Activated CD4-positive, alpha-beta T cell treated with anti-CD3 and anti-CD28 coated beads, Interleukin-2, amount 10 ng/mL, durations not matched to agents 7 days and 5 days (primary cell): Measurements from ENCODE around the gene ZNF385A. TPM values are rescaled to one million over a fixed set of nuclear protein-coding genes. Genes with fewer than 3 reads are reported as not detected.

Source experiments
- CTCF ChIA-PET: fragments of 350-600 bp; sonication (Branson Sonifier 250); formaldehyde crosslinking; loops from one replicate; lab custom pipeline; 2021; ENCODE audit warnings: antibody characterized with exemption; lab: Charles Lee
- POLR2A ChIA-PET: fragments of 350-600 bp; sonication (Branson Sonifier 250); formaldehyde crosslinking; loops from one replicate; lab custom pipeline; 2021; ENCODE audit warnings: antibody characterized with exemption; lab: Charles Lee
- DNase-seq: peaks from one replicate; pipeline ENCODE4 v3.0.0-alpha.2; 2020
- H3K27ac Mint-ChIP-seq: one replicate; pipeline ENCODE4 v1.8.0; 2021; ENCODE audit warnings: mild to moderate bottlenecking, moderate library complexity, mixed read lengths
- H3K27me3 Mint-ChIP-seq: one replicate; pipeline ENCODE4 v1.8.0; 2021; ENCODE audit warnings: mixed read lengths
- H3K36me3 Mint-ChIP-seq: one replicate; pipeline ENCODE4 v1.8.0; 2021; ENCODE audit warnings: low read depth, mixed read lengths
- H3K4me1 Mint-ChIP-seq: one replicate; pipeline ENCODE4 v1.8.0; 2021; ENCODE audit warnings: mixed read lengths
- H3K4me3 Mint-ChIP-seq: one replicate; pipeline ENCODE4 v1.8.0; 2021; ENCODE audit warnings: mild to moderate bottlenecking, moderate library complexity, mixed read lengths
- H3K9me3 Mint-ChIP-seq: one replicate; pipeline ENCODE4 v1.8.0; 2021; ENCODE audit warnings: mixed read lengths
- total RNA-seq, 2 experiments: library from RNA; stranded (reverse); gene quantifications; one replicate each; pipeline ENCODE4 v1.2.3, GENCODE V29; 2021

The ZNF385A gene
- total RNA-seq, 2 experiments from 2014 or later, result 0.48 to 1.3 TPM

GRCh38 chr12:54388237-54389133 lies 4.0 kb upstream of the ZNF385A start:
- no peak overlapping the region for H3K4me3 Mint-ChIP-seq
- H3K36me3 Mint-ChIP-seq, result peaks cover 11% of the 10 kb centered on the region
- peaks cover 2% of the 10 kb centered on the region for H3K27me3 Mint-ChIP-seq
- H3K9me3 Mint-ChIP-seq, result no peaks in the 10 kb centered on the region
- ChIA-PET POLR2A (no interaction called here), CTCF (interaction anchor here (0.6 to 2.1 kb wide), 5 partner anchors 9 to 174 kb away, joined by 3 to 10 read pairs (median 4); no protein-coding TSS in a partner anchor)
- no peak overlapping the region for H3K27ac Mint-ChIP-seq
- H3K4me1 Mint-ChIP-seq, result peaks cover 20% of the 10 kb centered on the region
- no peak for DNase-seq

DNA sequence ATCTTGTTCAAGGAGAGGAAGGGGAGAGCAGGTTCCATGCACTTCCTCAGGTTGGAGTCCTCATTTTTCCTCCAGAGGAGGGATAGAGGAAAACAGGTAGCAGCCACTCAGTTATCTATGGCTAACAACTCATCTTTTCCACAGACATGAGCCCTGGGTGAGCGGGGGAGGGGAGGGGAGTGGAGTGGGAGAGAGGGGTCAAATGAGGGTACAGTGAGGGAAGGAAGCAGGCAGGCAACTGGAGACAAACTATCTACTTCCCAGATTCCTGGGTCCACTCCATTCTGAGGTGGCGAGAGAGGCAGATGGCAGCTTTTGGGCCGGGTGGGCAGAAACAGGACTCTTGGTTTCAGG lies 2.6 kb upstream of the ZNF385A start:
- H3K4me1 Mint-ChIP-seq, result peaks cover 14% of the 10 kb centered on the region
- H3K27ac Mint-ChIP-seq, result no peak overlapping the region
- no peak for DNase-seq
- POLR2A ChIA-PET, result no interaction called here
- CTCF ChIA-PET, result interaction anchor here (1.0 to 2.1 kb wide), 2 partner anchors 12 to 22 kb away, joined by 3 to 10 read pairs; no protein-coding TSS in a partner anchor
- no peak overlapping the region for H3K4me3 Mint-ChIP-seq
- no peaks in the 10 kb centered on the region for H3K9me3 Mint-ChIP-seq
- peaks cover 2% of the 10 kb centered on the region for H3K27me3 Mint-ChIP-seq
- H3K36me3 Mint-ChIP-seq, result peaks cover 6% of the 10 kb centered on the region

- H3K27ac Mint-ChIP-seq, result no peak overlapping the region
- peaks cover under 1% of the 10 kb centered on the region for H3K36me3 Mint-ChIP-seq
- ChIA-PET POLR2A (no interaction called here), CTCF (interaction anchor here (1.0 to 2.1 kb wide), 3 partner anchors 13 to 23 kb away, joined by 3 to 10 read pairs (median 3); no protein-coding TSS in a partner anchor)
- H3K4me1 Mint-ChIP-seq, result peaks cover 9% of the 10 kb centered on the region
- DNase-seq, result no peak
- H3K4me3 Mint-ChIP-seq, result no peak overlapping the region
- no peaks in the 10 kb centered on the region for H3K27me3 Mint-ChIP-seq
- no peaks in the 10 kb centered on the region for H3K9me3 Mint-ChIP-seq
These were observed 2.0 kb upstream of the ZNF385A start for GRCh38 chr12:54386403-54387113.

DNA sequence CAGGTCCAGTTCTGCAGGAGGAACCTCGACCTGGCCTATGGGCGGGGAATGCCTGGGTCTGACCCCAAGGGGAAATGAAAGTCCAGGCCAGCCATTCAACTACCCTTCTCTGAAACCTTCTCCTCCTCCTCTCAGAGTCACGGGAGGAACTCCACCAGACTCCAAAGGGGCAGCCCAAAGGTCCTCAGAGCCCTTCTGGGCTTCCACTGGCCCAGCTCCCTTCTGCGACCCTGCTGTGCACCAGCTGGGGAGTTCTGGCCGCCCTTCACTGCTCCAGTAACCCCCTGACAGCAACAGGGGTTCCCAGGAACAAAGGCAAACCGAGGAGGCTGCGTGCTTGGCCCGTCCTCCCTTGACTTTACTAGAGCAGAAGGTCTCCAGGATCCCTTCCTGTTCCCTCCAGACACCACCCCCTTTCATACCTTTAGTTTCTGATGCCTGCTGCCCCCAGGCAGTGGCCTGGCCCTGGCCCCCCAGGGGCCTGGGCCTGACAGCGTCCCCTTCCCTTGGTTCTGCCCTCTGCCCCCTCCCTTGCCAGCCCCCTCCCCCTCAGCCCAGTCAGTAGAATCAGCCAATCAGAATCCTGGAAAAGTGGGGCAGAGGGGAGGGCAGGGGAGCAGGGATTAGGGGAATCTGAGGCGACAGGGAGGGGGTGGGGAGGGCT lies 850 bp upstream of the ZNF385A start:
- Mint-ChIP-seq H3K4me1 (peaks cover 5% of the 10 kb centered on the region), H3K27me3 (no peaks in the 10 kb centered on the region)
- POLR2A ChIA-PET, result no interaction called here

DNA sequence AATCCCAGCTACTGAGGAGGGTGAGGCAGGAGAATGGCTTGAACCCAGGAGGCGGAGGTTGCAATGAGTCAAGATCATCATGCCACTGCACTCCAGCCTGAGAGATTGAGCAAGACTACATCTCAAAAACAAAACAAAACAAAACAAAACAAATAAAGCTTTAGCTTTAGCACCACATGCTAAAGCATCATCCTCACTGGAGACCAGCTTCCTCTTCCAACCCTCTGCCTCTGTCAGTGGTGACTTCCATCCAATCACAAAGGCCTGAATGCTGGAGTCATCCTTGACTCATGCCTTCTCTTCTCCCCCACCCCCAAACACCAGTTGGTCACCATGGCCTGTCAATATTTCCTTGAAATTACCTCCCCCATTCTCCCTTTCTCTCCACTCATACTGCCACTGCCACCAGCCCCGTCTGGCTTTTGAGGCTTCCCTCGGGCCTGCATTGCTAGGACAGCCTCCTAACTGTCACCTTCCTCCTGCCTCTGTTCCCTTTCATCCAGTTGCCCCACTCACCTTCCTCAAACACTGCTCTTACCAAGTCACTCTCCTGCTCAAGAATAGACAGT lies 1.4 kb downstream of the ZNF385A start:
- CTCF ChIA-PET, result interaction anchor here (0.9 to 1.1 kb wide), 2 partner anchors 46 to 58 kb away, joined by 3 read pairs; partner anchors contain the start of gene COPZ1
- Mint-ChIP-seq H3K36me3 (no peaks in the 10 kb centered on the region), H3K27me3 (no peaks in the 10 kb centered on the region), H3K4me1 (peaks cover 10% of the 10 kb centered on the region), H3K27ac (peak overlapping the region; percentile 3), H3K4me3 (no peak overlapping the region), H3K9me3 (no peaks in the 10 kb centered on the region)
- POLR2A ChIA-PET, result no interaction called here
- no peak for DNase-seq

More for the DNA sequence above, 850 bp upstream of the ZNF385A start:
- CTCF ChIA-PET, result interaction anchor here (0.7 to 1.9 kb wide), 5 partner anchors 14 to 91 kb away, joined by 3 to 7 read pairs (median 3); no protein-coding TSS in a partner anchor
- no peak overlapping the region for H3K27ac Mint-ChIP-seq
- no peak overlapping the region for H3K4me3 Mint-ChIP-seq
- DNase-seq, result no peak
- no peaks in the 10 kb centered on the region for H3K9me3 Mint-ChIP-seq
- no peaks in the 10 kb centered on the region for H3K36me3 Mint-ChIP-seq

DNA sequence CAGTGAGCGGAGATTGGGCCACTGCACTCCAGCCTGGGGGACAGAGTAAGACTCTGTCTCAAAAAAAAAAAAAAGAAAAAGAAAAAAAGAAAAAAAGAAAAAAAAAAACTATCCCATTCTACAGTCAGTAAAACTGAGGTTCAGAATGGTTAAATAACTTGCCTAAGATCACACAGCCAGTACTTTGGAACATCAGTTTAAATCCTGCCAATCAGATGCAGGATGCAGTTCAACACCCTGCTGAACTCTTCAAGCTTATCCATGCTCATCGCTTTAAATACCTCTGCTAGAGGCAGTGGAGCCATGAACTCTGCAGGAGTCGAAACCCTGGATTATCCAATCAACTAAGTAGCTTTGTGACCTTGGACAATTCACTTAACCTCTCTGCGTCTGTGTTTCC lies 3.4 kb downstream of the ZNF385A start:
- H3K27me3 Mint-ChIP-seq, result no peaks in the 10 kb centered on the region
- H3K9me3 Mint-ChIP-seq, result no peaks in the 10 kb centered on the region
- H3K27ac Mint-ChIP-seq, result no peak overlapping the region
- no peak overlapping the region for H3K4me3 Mint-ChIP-seq
- no peak for DNase-seq
- ChIA-PET CTCF (interaction anchor here (0.6 to 3.4 kb wide), 11 partner anchors 10 to 907 kb away, joined by 3 to 26 read pairs (median 7); no protein-coding TSS in a partner anchor), POLR2A (no interaction called here)
- H3K4me1 Mint-ChIP-seq, result peaks cover 10% of the 10 kb centered on the region
- H3K36me3 Mint-ChIP-seq, result no peaks in the 10 kb centered on the region

DNA sequence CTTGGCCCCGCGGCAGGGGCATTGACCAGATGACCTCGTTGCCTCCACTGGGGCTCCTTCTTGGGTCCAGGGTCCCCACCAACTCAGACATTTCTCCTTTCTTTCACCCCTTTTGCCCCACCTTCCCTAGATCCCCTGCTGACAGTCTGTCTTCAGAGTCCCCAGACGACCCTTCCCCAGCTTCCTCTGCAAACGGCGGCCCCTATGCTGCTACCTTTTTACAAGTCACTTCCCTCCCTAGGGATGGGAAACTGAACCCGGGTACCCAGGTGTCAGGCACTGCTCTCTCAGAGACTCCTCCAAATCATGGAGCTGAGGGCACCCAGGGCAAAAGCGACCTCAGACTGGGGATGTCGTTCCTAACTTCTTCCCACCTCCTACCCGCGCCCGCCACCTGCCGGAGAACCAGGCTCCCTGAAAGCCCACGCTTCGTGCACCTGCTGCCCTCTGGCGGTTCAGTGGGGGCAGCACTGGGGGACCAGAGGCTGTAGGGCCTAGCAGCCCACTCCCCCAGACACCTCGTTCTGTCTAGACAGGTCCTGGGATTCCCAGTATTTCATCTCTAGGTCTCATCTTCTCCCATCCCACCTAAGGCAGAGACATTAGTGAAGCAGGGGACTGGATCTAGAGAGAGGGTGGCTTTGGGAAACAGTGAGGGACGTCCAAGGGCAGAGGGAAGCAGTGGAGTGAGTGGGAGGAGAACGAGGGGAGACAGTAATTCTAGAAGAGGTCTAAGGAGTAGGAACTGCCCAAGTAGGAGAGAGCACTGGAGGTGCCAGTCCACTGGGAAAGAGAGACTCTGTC lies 4.9 kb downstream of the ZNF385A start:
- POLR2A ChIA-PET, result no interaction called here
- Mint-ChIP-seq H3K4me1 (peaks cover 10% of the 10 kb centered on the region), H3K36me3 (no peaks in the 10 kb centered on the region), H3K4me3 (peak overlapping the region; percentile 6), H3K27ac (no peak overlapping the region), H3K9me3 (no peaks in the 10 kb centered on the region), H3K27me3 (no peaks in the 10 kb centered on the region)
- CTCF ChIA-PET, result interaction anchor here (0.6 to 3.4 kb wide), 49 partner anchors 8 to 395 kb away, joined by 3 to 26 read pairs (median 4); partner anchors contain the start of genes HOXC10, NCKAP1L and SMUG1
- peak; percentile 93 for DNase-seq

DNA sequence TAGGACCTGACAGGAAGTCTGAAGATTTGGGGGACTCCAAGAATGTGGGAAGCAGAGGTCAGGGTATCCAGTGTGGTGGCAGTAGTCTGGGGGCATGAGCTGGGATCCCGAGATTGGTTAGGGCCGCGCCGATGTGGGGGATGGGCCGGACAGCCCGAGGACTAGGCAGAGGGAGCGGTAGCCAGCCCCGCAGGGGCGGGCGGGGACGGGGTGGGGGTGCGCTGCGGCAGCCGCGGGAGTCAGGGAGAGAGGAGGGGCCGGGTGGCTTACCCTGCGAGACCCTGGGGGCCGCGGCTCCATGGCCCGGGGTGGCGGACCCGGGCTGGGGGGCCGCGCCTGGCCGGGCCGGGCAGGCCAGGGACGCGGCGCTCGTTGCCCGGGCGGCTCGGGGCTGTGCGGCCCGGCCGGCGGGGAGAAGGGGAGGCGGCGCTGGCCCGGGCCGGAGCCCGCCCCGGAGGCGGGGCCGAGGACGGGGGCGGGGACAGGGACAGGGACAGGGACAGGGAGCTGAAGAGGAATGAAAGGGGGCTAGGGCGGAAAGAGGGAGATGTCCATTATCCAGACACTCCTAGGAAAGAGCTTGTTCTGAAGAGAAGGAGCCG lies 5.6 kb downstream of the ZNF385A start:
- Mint-ChIP-seq H3K4me1 (peaks cover 10% of the 10 kb centered on the region), H3K27ac (no peak overlapping the region), H3K27me3 (no peaks in the 10 kb centered on the region), H3K4me3 (peak overlapping the region; percentile 6), H3K36me3 (no peaks in the 10 kb centered on the region), H3K9me3 (no peaks in the 10 kb centered on the region)
- DNase-seq, result no peak
- POLR2A ChIA-PET, result no interaction called here
- CTCF ChIA-PET, result interaction anchor here (0.6 to 3.4 kb wide), 45 partner anchors 8 to 394 kb away, joined by 3 to 26 read pairs (median 4); partner anchors contain the start of genes HOXC10, NCKAP1L and SMUG1

DNA sequence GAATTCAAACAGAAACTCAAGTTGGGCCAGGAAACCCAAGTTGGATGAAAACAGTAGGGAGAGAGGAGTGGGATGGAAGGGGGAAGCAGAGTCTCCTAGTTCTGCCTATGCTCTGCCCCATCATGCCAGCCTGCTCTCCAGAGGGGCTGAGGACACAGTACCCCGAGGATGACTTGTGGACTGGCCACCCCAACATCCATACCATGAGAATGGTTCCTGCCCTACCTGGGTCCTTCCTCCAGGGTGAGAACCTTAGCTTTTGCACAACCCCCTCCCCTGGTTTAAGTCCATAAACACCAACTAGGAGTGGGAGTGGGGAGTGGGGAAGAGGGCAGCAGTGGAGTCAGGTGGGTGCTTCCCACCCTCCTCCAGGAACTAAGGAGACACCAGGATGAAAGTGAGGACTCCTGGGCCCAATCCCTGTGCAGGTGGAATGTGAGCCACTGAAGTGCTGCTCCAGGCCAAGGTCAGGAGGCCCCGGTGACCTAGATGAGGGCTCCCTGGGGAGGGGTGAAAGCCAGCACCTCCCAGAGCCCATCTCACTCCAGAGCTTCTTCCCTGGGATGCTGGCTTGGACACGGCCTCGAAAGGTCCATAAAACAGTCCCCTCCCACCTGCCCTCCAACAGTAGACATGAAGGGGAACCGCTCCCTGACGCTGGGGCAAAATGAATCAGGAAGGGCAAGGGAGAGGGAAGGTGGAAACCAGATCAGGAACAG lies 6.6 kb downstream of the ZNF385A start:
- H3K27me3 Mint-ChIP-seq, result no peaks in the 10 kb centered on the region
- CTCF ChIA-PET, result interaction anchor here (0.6 to 3.4 kb wide), 5 partner anchors 20 to 393 kb away, joined by 3 to 26 read pairs (median 4); partner anchors contain the start of genes HOXC10 and SMUG1
- DNase-seq, result no peak
- no peaks in the 10 kb centered on the region for H3K9me3 Mint-ChIP-seq
- POLR2A ChIA-PET, result no interaction called here
- no peaks in the 10 kb centered on the region for H3K36me3 Mint-ChIP-seq
- no peak overlapping the region for H3K4me3 Mint-ChIP-seq
- H3K27ac Mint-ChIP-seq, result no peak overlapping the region
- peaks cover 16% of the 10 kb centered on the region for H3K4me1 Mint-ChIP-seq

- Mint-ChIP-seq H3K36me3 (no peaks in the 10 kb centered on the region), H3K27ac (no peak overlapping the region), H3K27me3 (no peaks in the 10 kb centered on the region), H3K9me3 (no peaks in the 10 kb centered on the region), H3K4me3 (no peak overlapping the region), H3K4me1 (peaks cover 21% of the 10 kb centered on the region)
- no peak for DNase-seq
- ChIA-PET POLR2A (no interaction called here), CTCF (interaction anchor here (1.5 kb wide), 1 partner anchor 23 kb away, joined by 3 read pairs; no protein-coding TSS in a partner anchor)
These were observed 7.5 kb downstream of the ZNF385A start for GRCh38 chr12:54377007-54377406.
